ENCODE data around the gene SCRN2. TPM values are rescaled to one million over a fixed set of nuclear protein-coding genes. Genes with fewer than 3 reads are reported as not detected.

SCRN2 gene
- total and polyA plus RNA-seq, 2 experiments from 2014 or later = 40.6 to 45.5 TPM

DNA sequence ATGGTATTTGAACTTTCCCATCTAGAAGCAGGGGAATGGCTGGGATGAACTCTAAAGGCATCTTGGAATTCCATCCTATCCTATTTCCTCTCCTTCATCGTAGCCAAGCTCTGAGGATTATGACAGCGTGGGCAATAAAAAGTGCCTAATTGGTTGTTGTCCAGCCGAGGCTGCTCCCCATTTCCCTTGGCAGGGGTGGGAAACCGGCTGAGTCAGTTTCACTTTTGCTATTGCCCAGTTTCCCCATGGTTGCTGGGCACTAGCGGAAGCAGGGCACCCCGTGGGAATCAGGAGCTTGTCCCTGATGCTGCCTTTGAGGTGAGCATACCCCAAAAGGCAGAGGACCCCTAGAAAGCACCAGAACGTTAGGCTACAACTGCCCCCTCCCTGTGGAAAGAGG, 41.2 kb upstream of the SCRN2 start:
- no peaks in the 10 kb centered on the region for H3K36me3 Mint-ChIP-seq (ENCODE audit: low read depth)
- Histone ChIP-seq H3K36me3 (ENCODE audit: insufficient read depth) (no peaks in the 10 kb centered on the region), H3K27me3 (ENCODE audit: insufficient read depth) (no peaks in the 10 kb centered on the region), H2AFZ (no peak overlapping the region), H3K4me3 (no peak overlapping the region), H3K9me2 (ENCODE audit: insufficient read depth) (no peaks in the 10 kb centered on the region), H4K20me1 (replicated peaks; ENCODE audit: insufficient read depth) (no peaks in the 10 kb centered on the region), H3K4me1 (ENCODE audit: insufficient read depth) (peaks cover 23% of the 10 kb centered on the region), H3F3A (replicated peaks; ENCODE audit: low read depth) (0 out of 2 replicates have a peak, but pooled peaks cover 4% of the 10 kb centered on the region), H3K79me2 (replicated peaks; ENCODE audit: insufficient read depth) (no peaks in the 10 kb centered on the region), H3K4me2 (no peak overlapping the region), H3K27ac (ENCODE audit: low read depth) (no peak overlapping the region)
- H3K4me3 Mint-ChIP-seq = no peak overlapping the region
- no peak for ATAC-seq
- peaks cover 20% of the 10 kb centered on the region for H3K27me3 Mint-ChIP-seq (ENCODE audit: insufficient read depth, low read depth, poor library complexity)
- no peaks in the 10 kb centered on the region for H3K9me3 Mint-ChIP-seq
- H3K4me1 Mint-ChIP-seq = peaks cover 40% of the 10 kb centered on the region
- TF ChIP-seq EZH2 (IDR thresholded peaks at IDR 0.05; ENCODE audit: low read depth, unreplicated experiment) = no peak
- TF ChIP-seq NANOG (IDR thresholded peaks at IDR 0.05; ENCODE audit: borderline replicate concordance) = no peak
- no peak for TF ChIP-seq STAT1 (IDR thresholded peaks at IDR 0.05; ENCODE audit: unreplicated experiment)
- TF ChIP-seq, protein P1, sequence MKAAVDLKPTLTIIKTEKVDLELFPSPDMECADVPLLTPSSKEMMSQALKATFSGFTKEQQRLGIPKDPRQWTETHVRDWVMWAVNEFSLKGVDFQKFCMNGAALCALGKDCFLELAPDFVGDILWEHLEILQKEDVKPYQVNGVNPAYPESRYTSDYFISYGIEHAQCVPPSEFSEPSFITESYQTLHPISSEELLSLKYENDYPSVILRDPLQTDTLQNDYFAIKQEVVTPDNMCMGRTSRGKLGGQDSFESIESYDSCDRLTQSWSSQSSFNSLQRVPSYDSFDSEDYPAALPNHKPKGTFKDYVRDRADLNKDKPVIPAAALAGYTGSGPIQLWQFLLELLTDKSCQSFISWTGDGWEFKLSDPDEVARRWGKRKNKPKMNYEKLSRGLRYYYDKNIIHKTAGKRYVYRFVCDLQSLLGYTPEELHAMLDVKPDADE (IDR thresholded peaks at IDR 0.05) = no peak
- TF ChIP-seq POLR2AphosphoS5 (IDR thresholded peaks at IDR 0.05; ENCODE audit: low read depth) = no peak
- TF ChIP-seq, protein P2, sequence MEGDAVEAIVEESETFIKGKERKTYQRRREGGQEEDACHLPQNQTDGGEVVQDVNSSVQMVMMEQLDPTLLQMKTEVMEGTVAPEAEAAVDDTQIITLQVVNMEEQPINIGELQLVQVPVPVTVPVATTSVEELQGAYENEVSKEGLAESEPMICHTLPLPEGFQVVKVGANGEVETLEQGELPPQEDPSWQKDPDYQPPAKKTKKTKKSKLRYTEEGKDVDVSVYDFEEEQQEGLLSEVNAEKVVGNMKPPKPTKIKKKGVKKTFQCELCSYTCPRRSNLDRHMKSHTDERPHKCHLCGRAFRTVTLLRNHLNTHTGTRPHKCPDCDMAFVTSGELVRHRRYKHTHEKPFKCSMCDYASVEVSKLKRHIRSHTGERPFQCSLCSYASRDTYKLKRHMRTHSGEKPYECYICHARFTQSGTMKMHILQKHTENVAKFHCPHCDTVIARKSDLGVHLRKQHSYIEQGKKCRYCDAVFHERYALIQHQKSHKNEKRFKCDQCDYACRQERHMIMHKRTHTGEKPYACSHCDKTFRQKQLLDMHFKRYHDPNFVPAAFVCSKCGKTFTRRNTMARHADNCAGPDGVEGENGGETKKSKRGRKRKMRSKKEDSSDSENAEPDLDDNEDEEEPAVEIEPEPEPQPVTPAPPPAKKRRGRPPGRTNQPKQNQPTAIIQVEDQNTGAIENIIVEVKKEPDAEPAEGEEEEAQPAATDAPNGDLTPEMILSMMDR (conservative IDR thresholded peaks at IDR 0.05; ENCODE audit: low read depth in 2 of 2) = no peak
- H3K27ac Mint-ChIP-seq = no peak overlapping the region
- DNase-seq (ENCODE audit: low spot score) = no peak

DNA sequence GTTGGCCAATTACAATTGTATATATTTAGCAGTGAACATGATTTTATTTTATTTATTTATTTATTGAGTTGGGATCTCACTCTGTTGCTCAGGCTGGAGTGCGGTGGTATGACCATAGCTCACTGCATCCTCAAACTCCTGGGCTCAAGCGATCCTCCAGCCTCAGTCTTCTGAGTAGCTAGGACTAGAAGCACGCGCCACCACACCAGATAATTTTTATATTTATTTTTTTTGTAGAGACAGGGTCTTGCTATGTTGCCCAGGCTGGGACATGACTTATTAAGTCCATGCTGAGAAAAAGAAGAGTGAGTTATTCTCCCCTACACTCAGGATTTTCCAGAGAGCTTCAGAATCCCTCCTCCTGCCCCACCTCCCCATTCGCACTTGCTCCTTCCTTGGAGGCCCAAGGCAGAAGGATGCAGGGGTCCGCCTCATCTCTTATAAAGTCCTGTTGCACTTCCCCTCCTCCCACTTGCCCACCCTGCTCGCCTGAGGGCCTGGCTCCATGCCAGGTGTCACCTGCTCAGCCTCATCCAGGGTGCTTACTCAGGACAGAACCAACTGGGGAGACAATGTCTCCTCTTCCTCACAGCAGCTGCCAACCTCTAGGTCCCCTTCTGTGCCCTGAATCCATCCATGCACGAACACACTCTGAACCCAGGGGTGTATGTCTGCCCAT, 38.8 kb upstream of the SCRN2 start:
- no peaks in the 10 kb centered on the region for H3K36me3 Mint-ChIP-seq (ENCODE audit: low read depth)
- no peak overlapping the region for H3K4me3 Mint-ChIP-seq
- peaks cover 39% of the 10 kb centered on the region for H3K4me1 Mint-ChIP-seq
- peaks cover 22% of the 10 kb centered on the region for H3K27me3 Mint-ChIP-seq (ENCODE audit: insufficient read depth, low read depth, poor library complexity)
- Histone ChIP-seq H3K27me3 (ENCODE audit: insufficient read depth) (peaks cover 5% of the 10 kb centered on the region; the same call in 1 of the 2 replicates), H3K79me2 (replicated peaks; ENCODE audit: insufficient read depth) (no peaks in the 10 kb centered on the region), H3K27ac (ENCODE audit: low read depth) (no peak overlapping the region), H3K9me2 (ENCODE audit: insufficient read depth) (no peaks in the 10 kb centered on the region), H3K4me3 (no peak overlapping the region), H4K20me1 (replicated peaks; ENCODE audit: insufficient read depth) (no peaks in the 10 kb centered on the region), H3K4me1 (ENCODE audit: insufficient read depth) (peaks cover 25% of the 10 kb centered on the region), H3K4me2 (no peak overlapping the region), H2AFZ (no peak overlapping the region), H3K36me3 (ENCODE audit: insufficient read depth) (no peaks in the 10 kb centered on the region), H3F3A (replicated peaks; ENCODE audit: low read depth) (0 out of 2 replicates have a peak, but pooled peaks cover 2% of the 10 kb centered on the region)
- DNase-seq (ENCODE audit: low spot score) (no peak), ATAC-seq (no peak)
- H3K9me3 Mint-ChIP-seq = no peaks in the 10 kb centered on the region
- H3K27ac Mint-ChIP-seq = no peak overlapping the region
- TF ChIP-seq, protein P3, sequence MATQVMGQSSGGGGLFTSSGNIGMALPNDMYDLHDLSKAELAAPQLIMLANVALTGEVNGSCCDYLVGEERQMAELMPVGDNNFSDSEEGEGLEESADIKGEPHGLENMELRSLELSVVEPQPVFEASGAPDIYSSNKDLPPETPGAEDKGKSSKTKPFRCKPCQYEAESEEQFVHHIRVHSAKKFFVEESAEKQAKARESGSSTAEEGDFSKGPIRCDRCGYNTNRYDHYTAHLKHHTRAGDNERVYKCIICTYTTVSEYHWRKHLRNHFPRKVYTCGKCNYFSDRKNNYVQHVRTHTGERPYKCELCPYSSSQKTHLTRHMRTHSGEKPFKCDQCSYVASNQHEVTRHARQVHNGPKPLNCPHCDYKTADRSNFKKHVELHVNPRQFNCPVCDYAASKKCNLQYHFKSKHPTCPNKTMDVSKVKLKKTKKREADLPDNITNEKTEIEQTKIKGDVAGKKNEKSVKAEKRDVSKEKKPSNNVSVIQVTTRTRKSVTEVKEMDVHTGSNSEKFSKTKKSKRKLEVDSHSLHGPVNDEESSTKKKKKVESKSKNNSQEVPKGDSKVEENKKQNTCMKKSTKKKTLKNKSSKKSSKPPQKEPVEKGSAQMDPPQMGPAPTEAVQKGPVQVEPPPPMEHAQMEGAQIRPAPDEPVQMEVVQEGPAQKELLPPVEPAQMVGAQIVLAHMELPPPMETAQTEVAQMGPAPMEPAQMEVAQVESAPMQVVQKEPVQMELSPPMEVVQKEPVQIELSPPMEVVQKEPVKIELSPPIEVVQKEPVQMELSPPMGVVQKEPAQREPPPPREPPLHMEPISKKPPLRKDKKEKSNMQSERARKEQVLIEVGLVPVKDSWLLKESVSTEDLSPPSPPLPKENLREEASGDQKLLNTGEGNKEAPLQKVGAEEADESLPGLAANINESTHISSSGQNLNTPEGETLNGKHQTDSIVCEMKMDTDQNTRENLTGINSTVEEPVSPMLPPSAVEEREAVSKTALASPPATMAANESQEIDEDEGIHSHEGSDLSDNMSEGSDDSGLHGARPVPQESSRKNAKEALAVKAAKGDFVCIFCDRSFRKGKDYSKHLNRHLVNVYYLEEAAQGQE (IDR thresholded peaks at IDR 0.05; ENCODE audit: unreplicated experiment) = no peak
- TF ChIP-seq NANOG (IDR thresholded peaks at IDR 0.05; ENCODE audit: borderline replicate concordance) = no peak
- TF ChIP-seq EZH2phosphoT487 (IDR thresholded peaks at IDR 0.05; ENCODE audit: unreplicated experiment) = no peak
- TF ChIP-seq EZH2 (IDR thresholded peaks at IDR 0.05; ENCODE audit: low read depth, unreplicated experiment) = no peak
- no peak for TF ChIP-seq CREB1 (CRISPR knock-in tag; IDR thresholded peaks at IDR 0.05; ENCODE audit: low read depth)
- TF ChIP-seq STAT1 (IDR thresholded peaks at IDR 0.05; ENCODE audit: unreplicated experiment) = no peak
- no peak for TF ChIP-seq ZNF114 (CRISPR knock-in tag; IDR thresholded peaks at IDR 0.05)
- TF ChIP-seq JUNB (IDR thresholded peaks at IDR 0.05; ENCODE audit: unreplicated experiment) = no peak
- no peak for TF ChIP-seq POLR2AphosphoS5 (IDR thresholded peaks at IDR 0.05; ENCODE audit: low read depth)
- no peak for TF ChIP-seq ZNF331 (CRISPR knock-in tag; IDR thresholded peaks at IDR 0.05; ENCODE audit: low read depth)
- TF ChIP-seq, protein P1 (IDR thresholded peaks at IDR 0.05) = no peak
